ENCODE results near the gene ZNF732.
"Not testable (repeated sequence)": the region's sequence is repeated elsewhere in the genome, so short reads cannot be mapped to it uniquely, and the experiment has no call there.

Gene ZNF732

GRCh38 chr4:253936-254756 is 51.1 kb downstream of the ZNF732 start:
- DNase-seq (ENCODE audit: low read depth, low spot score): no peak

- DNase-seq (ENCODE audit: low read depth, low spot score): no peak
Measured at GRCh38 chr4:252065-252601, 53.1 kb downstream of the ZNF732 start.

DNA sequence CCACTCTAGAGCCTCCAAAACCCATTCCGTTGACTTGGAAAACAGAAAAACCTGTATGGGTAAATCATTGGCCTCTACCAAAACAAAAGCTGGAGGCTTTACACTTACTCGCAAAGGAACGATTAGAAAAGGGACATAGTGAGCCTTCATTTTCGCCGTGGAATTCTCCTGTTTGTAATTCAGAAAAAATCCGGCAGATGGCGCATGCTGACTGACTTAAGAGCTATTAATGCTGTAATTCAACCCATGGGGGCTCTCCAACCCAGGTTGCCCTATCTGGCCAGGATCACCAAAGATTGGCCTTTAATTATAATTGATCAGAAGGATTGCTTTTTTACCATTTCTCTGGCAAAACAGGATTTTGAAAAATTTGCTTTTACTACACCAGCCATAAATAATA is 60.8 kb downstream of the ZNF732 start:
- DNase-seq (ENCODE audit: low read depth, low spot score): no peak

DNA sequence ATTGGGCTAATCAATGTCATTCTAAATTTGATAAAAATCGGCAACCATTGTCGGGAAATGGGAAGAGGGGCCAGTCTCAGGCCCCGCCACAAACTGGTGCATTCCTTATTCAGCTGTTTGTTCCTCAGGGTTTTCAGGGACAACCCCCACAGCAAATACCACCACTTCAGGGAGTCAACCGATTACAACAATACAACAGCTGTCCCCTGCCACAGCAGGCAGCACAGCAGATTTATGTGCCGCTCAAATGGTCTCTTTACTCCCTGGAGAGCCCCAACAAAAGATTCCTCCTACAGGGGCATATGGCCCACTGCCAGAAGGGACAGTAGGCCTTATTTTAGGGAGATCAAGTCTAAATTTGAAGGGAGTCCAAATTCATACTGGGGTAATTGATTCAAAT is 61.8 kb downstream of the ZNF732 start:
- no peak for DNase-seq (ENCODE audit: low read depth, low spot score)

DNA sequence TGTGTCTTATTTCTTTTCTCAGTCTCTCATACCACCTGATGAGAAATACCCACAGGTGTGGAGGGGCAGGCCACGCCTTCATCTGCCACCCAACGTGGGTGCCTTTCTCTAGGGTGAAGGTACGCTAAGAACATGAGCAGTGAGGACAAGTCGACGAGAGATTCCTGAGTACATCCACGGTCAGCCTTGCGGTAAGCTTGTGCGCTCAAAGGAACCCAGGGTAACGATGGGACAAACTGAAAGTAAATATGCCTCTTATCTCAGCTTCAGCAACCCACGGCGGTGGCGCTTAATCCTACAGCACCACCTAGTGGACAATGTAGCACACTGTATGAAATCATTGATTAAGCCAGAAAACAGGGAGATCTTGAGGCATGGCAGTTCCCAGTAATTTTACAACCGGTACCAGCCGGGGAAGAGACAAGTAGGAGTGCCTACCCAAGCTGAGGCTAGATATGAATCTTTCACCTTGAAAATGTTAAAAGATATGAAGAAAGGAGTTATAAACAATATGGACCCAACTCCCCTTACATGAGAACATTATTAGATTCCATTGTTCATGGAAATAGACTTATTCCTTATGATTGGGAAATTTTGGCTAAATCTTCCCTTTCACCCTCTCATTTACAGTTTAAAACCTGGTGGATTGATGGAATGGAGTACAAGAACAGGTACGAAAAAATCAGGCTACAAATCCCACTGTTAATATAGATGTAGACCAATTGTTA is 63.0 kb downstream of the ZNF732 start:
- DNase-seq (ENCODE audit: low read depth, low spot score): no peak

DNA sequence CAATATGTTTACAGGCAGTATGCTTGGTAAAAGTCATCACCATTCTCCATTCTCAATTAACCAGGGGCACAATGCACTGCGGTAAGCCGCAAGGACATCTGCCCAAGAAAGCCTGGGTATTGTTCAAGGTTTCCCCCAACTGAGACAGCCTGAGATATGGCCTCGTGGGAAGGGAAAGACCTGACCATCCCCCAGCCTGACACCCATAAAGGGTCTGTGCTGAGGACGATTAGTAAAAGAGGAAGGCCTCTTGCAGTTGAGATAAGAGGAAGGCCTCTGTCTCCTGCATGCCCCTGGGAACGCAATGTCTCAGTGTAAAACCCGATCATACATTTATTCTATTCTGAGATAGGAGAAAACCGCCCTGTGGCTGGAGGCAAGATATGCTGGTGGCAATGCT is 63.9 kb downstream of the ZNF732 start:
- not testable (repeated sequence) for DNase-seq (ENCODE audit: low read depth, low spot score)

GRCh38 chr4:236028-236427 is 69.2 kb downstream of the ZNF732 start:
- no peak for DNase-seq (ENCODE audit: low read depth, low spot score)

DNA sequence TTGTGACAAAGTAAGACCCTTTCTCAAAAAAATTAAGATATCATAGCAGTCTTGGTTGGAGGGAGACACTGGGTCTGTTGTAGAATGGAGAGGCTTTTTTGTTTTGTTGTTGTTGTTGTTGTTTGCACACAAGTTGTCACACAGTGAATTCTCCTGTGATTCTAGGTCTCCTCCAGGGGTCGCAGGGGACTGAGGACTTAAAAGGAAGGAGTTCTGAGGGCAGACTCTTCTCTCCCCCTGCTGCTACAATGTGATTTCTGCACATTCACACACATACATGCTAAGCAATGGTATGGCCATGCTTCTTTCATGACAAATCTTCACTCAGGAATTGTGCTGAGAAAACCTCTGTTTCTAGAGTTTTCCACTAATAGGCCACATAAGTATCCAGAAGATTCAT is 71.1 kb downstream of the ZNF732 start:
- no peak for DNase-seq (ENCODE audit: low read depth, low spot score)

GRCh38 chr4:223913-224497 is 81.3 kb downstream of the ZNF732 start:
- no peak for DNase-seq (ENCODE audit: low read depth, low spot score)
